A549 (cell line): Measurements from ENCODE around the gene PSD. TPM values are rescaled to one million over a fixed set of nuclear protein-coding genes. Genes with fewer than 3 reads are reported as not detected.
A peak's percentile ranks its signal among the peaks of the same experiment; 100 is the strongest.

Source experiments
- ATAC-seq, 2 experiments: fragments of 200-7000 bp in 1 of 2; fragments of >200 bp in 1 of 2; cut with Nextera tagmentation in 1 of 2; cut with Tn5 transposase in 1 of 2; 3 replicates each; pipeline versions ENCODE4 v1.8.0 to v1.9.1; 2018 to 2020; ENCODE audit warnings: mild to moderate bottlenecking in 1 of 2, moderate library complexity in 1 of 2
- CTCF ChIA-PET: fragments of 300-600 bp; sonication (Branson Sonifier 250); formaldehyde crosslinking; extraction: SDS; loops from one replicate; lab custom pipeline; 2021; ENCODE audit warnings: antibody characterized with exemption, inconsistent platforms; lab: Yijun Ruan, JAX
- POLR2A ChIA-PET: fragments of 350-600 bp; formaldehyde crosslinking; extraction: SDS; loops from one replicate; lab custom pipeline; 2021; ENCODE audit warnings: antibody characterized with exemption, inconsistent platforms; lab: Yijun Ruan, JAX
- DNase-seq, 2 experiments: peaks; one replicate each; pipeline versions ENCODE4 v3.0.0 to v3.0.0-alpha.2; 2011 to 2016; ENCODE audit warnings: low read depth in 1 of 2, low spot score in 1 of 2
- FAIRE-seq: peaks from 2 replicates; lab custom pipeline; 2011; peaks lifted over from hg19 to GRCh38; lab: Jason Lieb, UNC
- H3K27ac ChIP-seq, 2 experiments: fragments of >200 bp; sonication (Bioruptor Twin); formaldehyde crosslinking; 3 replicates each; pipeline ENCODE4 v1.5.1; 2016 to 2017
- H3K4me1 ChIP-seq: fragments of >200 bp; sonication (Bioruptor Twin); formaldehyde crosslinking; 3 replicates; pipeline ENCODE4 v1.6.1; 2016
- H3K4me2 ChIP-seq: fragments of >200 bp; sonication (Bioruptor Twin); formaldehyde crosslinking; 3 replicates; pipeline ENCODE4 v1.6.1; 2016
- H3K4me3 ChIP-seq: fragments of >200 bp; sonication (Bioruptor Twin); formaldehyde crosslinking; 3 replicates; pipeline ENCODE4 v1.5.1; 2016
- H3K9me3 ChIP-seq: fragments of >200 bp; sonication (Bioruptor Twin); formaldehyde crosslinking; 3 replicates; pipeline ENCODE4 v1.6.1; 2016
- BCL3 ChIP-seq: fragments of >200 bp; sonication (Bioruptor Twin); formaldehyde crosslinking; IDR thresholded peaks from 3 replicates; pipeline ENCODE4 v1.6.1; 2016
- BHLHE40 ChIP-seq: IDR thresholded peaks from 2 replicates; pipeline ENCODE4 v1.6.1; 2012; ENCODE audit warnings: low read depth, low read length, inconsistent platforms
- CBX2 ChIP-seq: fragments of 200-600 bp; sonication (generic); IDR thresholded peaks from 2 replicates; pipeline ENCODE4 v1.6.1; 2016; ENCODE audit warnings: low read depth, mild to moderate bottlenecking, borderline replicate concordance
- CEBPB ChIP-seq, 2 experiments: fragments of >200 bp in 1 of 2; sonication (Bioruptor Twin) in 1 of 2; formaldehyde crosslinking in 1 of 2; IDR thresholded peaks; 2 replicates each; pipeline ENCODE4 v1.6.1; 2012 to 2016
- CHD2 ChIP-seq: fragments of 150-350 bp; IDR thresholded peaks from 2 replicates; pipeline ENCODE4 v1.6.1; 2014; ENCODE audit warnings: low read length; ENCODE audit not compliant: partially characterized antibody
- EHF ChIP-seq: fragments of 250-450 bp; sonication (Bioruptor Pico); IDR thresholded peaks from 2 replicates; pipeline ENCODE4 v1.5.0; 2020; ENCODE audit warnings: mild to moderate bottlenecking
- EHMT2 ChIP-seq: fragments of 200-600 bp; sonication (generic); IDR thresholded peaks from 2 replicates; pipeline ENCODE4 v1.6.1; 2016; ENCODE audit warnings: antibody characterized with exemption, low read depth, mild to moderate bottlenecking, moderate library complexity
- ELK1 ChIP-seq: fragments of 150-350 bp; IDR thresholded peaks from 2 replicates; pipeline ENCODE4 v1.6.1; 2014; ENCODE audit warnings: low read depth, mild to moderate bottlenecking, low read length
- JUN ChIP-seq, 2 experiments: fragments of >200 bp; sonication (Bioruptor Twin); formaldehyde crosslinking; IDR thresholded peaks; 2 replicates in 1 of 2; 3 replicates in 1 of 2; pipeline ENCODE4 v1.6.1; 2016 to 2017
- MAX ChIP-seq: IDR thresholded peaks from 2 replicates; pipeline ENCODE4 v1.6.1; 2012
- NFE2L2 ChIP-seq: fragments of 150-350 bp; conservative IDR thresholded peaks from 2 replicates; pipeline ENCODE4 v1.6.1; 2014; ENCODE audit warnings: low read length
- NPAS2 ChIP-seq: fragments of 250-450 bp; sonication (Bioruptor Pico); IDR thresholded peaks from 2 replicates; pipeline ENCODE4 v1.8.0; 2022; ENCODE audit warnings: mild to moderate bottlenecking, moderate library complexity, borderline replicate concordance
- NR3C1 ChIP-seq: fragments of >200 bp; sonication (Bioruptor Twin); formaldehyde crosslinking; IDR thresholded peaks from 3 replicates; pipeline ENCODE4 v1.6.1; 2017
- POLR2A ChIP-seq: IDR thresholded peaks from 2 replicates; pipeline ENCODE4 v1.6.1; 2012; ENCODE audit warnings: mild to moderate bottlenecking, low read length
- RCOR1 ChIP-seq: fragments of 150-350 bp; IDR thresholded peaks from 2 replicates; pipeline ENCODE4 v1.6.1; 2014; ENCODE audit warnings: antibody characterized with exemption, low read length, low read depth
- RNF2 ChIP-seq: fragments of 200-600 bp; sonication (generic); IDR thresholded peaks from 2 replicates; pipeline ENCODE4 v1.6.1; 2016; ENCODE audit warnings: low read depth, mild to moderate bottlenecking, antibody characterized with exemption, moderate library complexity, borderline replicate concordance
- TP53 ChIP-seq: fragments of 250-450 bp; sonication (Bioruptor Pico); IDR thresholded peaks from 2 replicates; pipeline ENCODE4 v1.5.0; 2021; ENCODE audit warnings: mild to moderate bottlenecking, moderate library complexity
- WGBS: methylation state at CpG from one replicate; pipeline ENCODE4 v1.1.6; 2017; ENCODE audit errors: missing lambda C conversion rate; 5-methylcytosine and 5-hydroxymethylcytosine counted together
- polyA plus RNA-seq, 4 experiments: library from polyadenylated mRNA; depleted of rRNA in 3 of 4; stranded (reverse); fragments of >200 nt; fragmentation: RNase III in 1 of 4; extraction: RNeasy Plus Mini Kit Qiagen cat#74134 plus additional on column Dnase treatment in 1 of 4; gene quantifications; 2 replicates in 3 of 4; 3 replicates in 1 of 4; pipeline ENCODE4 v1.2.3, GENCODE V29; 2011 to 2017
- TF ChIP-seq, protein P1 (sequence below): fragments of 250-450 bp; sonication (Bioruptor Pico); IDR thresholded peaks from 2 replicates; pipeline ENCODE4 v1.5.0; 2020; ENCODE audit warnings: low read depth, mild to moderate bottlenecking, moderate library complexity
- TF ChIP-seq, protein P2 (sequence below): fragments of >200 bp; sonication (Bioruptor Twin); formaldehyde crosslinking; IDR thresholded peaks from 2 replicates; pipeline ENCODE4 v1.6.1; 2016
- TF ChIP-seq, protein P3 (sequence below): fragments of 250-450 bp; sonication (Bioruptor Pico); IDR thresholded peaks from 2 replicates; pipeline ENCODE4 v1.5.0; 2021; ENCODE audit warnings: mild to moderate bottlenecking, moderate library complexity, borderline replicate concordance

PSD gene
- polyA plus RNA-seq, 2 of the 4 experiments (the other 2 are of a cell fraction), result 0.14 to 0.75 TPM

DNA sequence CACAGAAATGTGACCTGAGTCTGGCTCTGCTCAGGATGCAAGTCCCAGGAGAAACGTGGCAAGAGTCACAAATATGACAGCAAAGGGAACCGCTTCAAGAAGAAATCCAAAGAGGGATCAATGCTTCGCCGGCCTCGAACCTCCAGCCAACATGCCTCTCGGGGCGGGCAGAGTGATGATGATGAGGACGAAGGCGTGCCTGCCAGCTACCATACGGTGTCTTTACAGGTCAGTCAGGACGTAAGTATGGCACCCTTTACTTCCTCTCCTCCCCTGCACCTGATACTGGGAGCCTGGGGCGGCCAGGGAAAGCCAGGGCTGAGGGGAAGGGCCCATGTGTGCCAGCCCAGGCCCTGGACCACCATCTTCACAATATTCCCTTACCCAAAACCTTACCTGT is 41.7 kb downstream of the PSD start:
- 96% methylated on average over 12 of the region's 12 CpGs for WGBS

GRCh38 chr10:102375867-102376266 is 42.7 kb downstream of the PSD start:
- ATAC-seq (peak; percentile 20 to 33; a peak in 2 of 6 replicates), DNase-seq (no peak), FAIRE-seq (no peak)
- TF ChIP-seq RNF2 (no peak), BHLHE40 (no peak), JUN (IDR thresholded peaks at IDR 0.05) (no peak), CEBPB (IDR thresholded peaks at IDR 0.05) (no peak)
- TF ChIP-seq, protein P1, sequence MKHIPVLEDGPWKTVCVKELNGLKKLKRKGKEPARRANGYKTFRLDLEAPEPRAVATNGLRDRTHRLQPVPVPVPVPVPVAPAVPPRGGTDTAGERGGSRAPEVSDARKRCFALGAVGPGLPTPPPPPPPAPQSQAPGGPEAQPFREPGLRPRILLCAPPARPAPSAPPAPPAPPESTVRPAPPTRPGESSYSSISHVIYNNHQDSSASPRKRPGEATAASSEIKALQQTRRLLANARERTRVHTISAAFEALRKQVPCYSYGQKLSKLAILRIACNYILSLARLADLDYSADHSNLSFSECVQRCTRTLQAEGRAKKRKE (CRISPR knock-in tag), result no peak
- 88% methylated on average over 2 of the region's 2 CpGs for WGBS
- Histone ChIP-seq H3K9me3 (peaks cover 1% of the 10 kb centered on the region; the same call in 1 of the 3 replicates), H3K27ac (no peak overlapping the region), H3K4me1 (no peaks in the 10 kb centered on the region), H3K4me3 (no peak overlapping the region), H3K4me2 (no peak overlapping the region)
- CTCF ChIA-PET, result interaction anchor here (0.5 to 17.7 kb wide), 14 partner anchors 9 to 202 kb away, joined by 3 to 140 read pairs (median 4); partner anchors contain the start of genes ELOVL3 and NFKB2
- POLR2A ChIA-PET, result no interaction called here

More for the DNA sequence above, 41.7 kb downstream of the PSD start:
- H3K9me3 ChIP-seq, result no peaks in the 10 kb centered on the region
- H3K4me1 ChIP-seq, result no peaks in the 10 kb centered on the region
- H3K27ac ChIP-seq, result no peak overlapping the region
- TF ChIP-seq ELK1 (no peak), TP53 (CRISPR knock-in tag) (no peak), RCOR1 (no peak), NR3C1 (no peak), MAX (no peak), CEBPB (IDR thresholded peaks at IDR 0.05) (no peak), EHF (CRISPR knock-in tag) (no peak), BCL3 (no peak), POLR2A (no peak), JUN (IDR thresholded peaks at IDR 0.05) (no peak), EHMT2 (no peak), RNF2 (no peak), CHD2 (no peak), CBX2 (no peak), NFE2L2 (no peak), NPAS2 (CRISPR knock-in tag) (no peak)
- TF ChIP-seq, protein P1 (CRISPR knock-in tag), result no peak
- TF ChIP-seq, protein P2, sequence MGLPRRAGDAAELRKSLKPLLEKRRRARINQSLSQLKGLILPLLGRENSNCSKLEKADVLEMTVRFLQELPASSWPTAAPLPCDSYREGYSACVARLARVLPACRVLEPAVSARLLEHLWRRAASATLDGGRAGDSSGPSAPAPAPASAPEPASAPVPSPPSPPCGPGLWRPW, result no peak
- TF ChIP-seq, protein P3, sequence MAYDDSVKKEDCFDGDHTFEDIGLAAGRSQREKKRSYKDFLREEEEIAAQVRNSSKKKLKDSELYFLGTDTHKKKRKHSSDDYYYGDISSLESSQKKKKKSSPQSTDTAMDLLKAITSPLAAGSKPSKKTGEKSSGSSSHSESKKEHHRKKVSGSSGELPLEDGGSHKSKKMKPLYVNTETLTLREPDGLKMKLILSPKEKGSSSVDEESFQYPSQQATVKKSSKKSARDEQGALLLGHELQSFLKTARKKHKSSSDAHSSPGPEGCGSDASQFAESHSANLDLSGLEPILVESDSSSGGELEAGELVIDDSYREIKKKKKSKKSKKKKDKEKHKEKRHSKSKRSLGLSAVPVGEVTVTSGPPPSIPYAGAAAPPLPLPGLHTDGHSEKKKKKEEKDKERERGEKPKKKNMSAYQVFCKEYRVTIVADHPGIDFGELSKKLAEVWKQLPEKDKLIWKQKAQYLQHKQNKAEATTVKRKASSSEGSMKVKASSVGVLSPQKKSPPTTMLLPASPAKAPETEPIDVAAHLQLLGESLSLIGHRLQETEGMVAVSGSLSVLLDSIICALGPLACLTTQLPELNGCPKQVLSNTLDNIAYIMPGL, result no peak
- TF ChIP-seq, all 56 proteins: peak for 0
- H3K4me3 ChIP-seq, result no peak overlapping the region
- H3K4me2 ChIP-seq, result no peak overlapping the region
- ATAC-seq (no peak), FAIRE-seq (no peak), DNase-seq (no peak)
- ChIA-PET CTCF (interaction anchor here (0.6 to 17.7 kb wide), 5 partner anchors 18 to 157 kb away, joined by 3 to 140 read pairs (median 4); partner anchors contain the start of genes ELOVL3 and NFKB2), POLR2A (no interaction called here)
